CD14-positive monocyte (primary cell): Measurements from ENCODE around the gene BLOC1S4. TPM values are rescaled to one million over a fixed set of nuclear protein-coding genes. Genes with fewer than 3 reads are reported as not detected.

Experiments used
- DNase-seq, 3 donors: peaks; one replicate each; pipeline ENCODE4 v3.0.0-alpha.2; 2011 to 2022
- H2AFZ ChIP-seq: 2 replicates; pipeline ENCODE4 v1.6.0; 2012; ENCODE audit warnings: mild to moderate bottlenecking, low read depth, low read length, inconsistent platforms; ENCODE audit not compliant: insufficient read depth, poor library complexity, severe bottlenecking
- H3K27ac ChIP-seq, 2 donors: 1 replicate in 1 of 2; 2 replicates in 1 of 2; pipeline ENCODE4 v1.5.1; 2012 to 2013; ENCODE audit warnings: low read length in 2 of 2, control low read depth in 1 of 2, inconsistent platforms in 1 of 2, low read depth in 1 of 2, mild to moderate bottlenecking in 1 of 2
- H3K27me3 ChIP-seq, 2 donors: one replicate each; pipeline versions ENCODE4 v1.6.0 to v1.6.1; 2011 to 2013; ENCODE audit warnings: low read length in 2 of 2; ENCODE audit not compliant: control insufficient read depth in 2 of 2, insufficient read depth in 2 of 2
- H3K36me3 ChIP-seq, 2 donors: replicated peaks in 1 of 2; 1 replicate in 1 of 2; 2 replicates in 1 of 2; pipeline versions ENCODE4 v1.5.1 to v1.6.1; 2012 to 2013; ENCODE audit warnings: low read length in 2 of 2, control low read depth in 1 of 2, inconsistent platforms in 1 of 2, mild to moderate bottlenecking in 1 of 2; ENCODE audit not compliant: insufficient read depth in 2 of 2, control insufficient read depth in 1 of 2
- H3K4me1 ChIP-seq, 2 donors: 1 replicate in 1 of 2; 2 replicates in 1 of 2; pipeline versions ENCODE4 v1.5.1 to v1.6.1; 2012 to 2013; ENCODE audit warnings: low read length in 2 of 2, control low read depth in 1 of 2, inconsistent platforms in 1 of 2, mild to moderate bottlenecking in 1 of 2, moderate library complexity in 1 of 2; ENCODE audit not compliant: insufficient read depth in 2 of 2, control insufficient read depth in 1 of 2
- H3K4me2 ChIP-seq: replicated peaks from 2 replicates; pipeline ENCODE3; 2012; ENCODE audit warnings: low read length, moderate library complexity, mild to moderate bottlenecking; ENCODE audit not compliant: poor library complexity, severe bottlenecking; ENCODE audit errors: extremely low read depth
- H3K4me3 ChIP-seq, 3 experiments: fragments of 200-600 bp in 1 of 3; sonication (generic) in 1 of 3; replicated peaks in 1 of 3; 1 replicate in 2 of 3; 2 replicates in 1 of 3; pipeline ENCODE4 v1.5.1; 2011 to 2013; ENCODE audit warnings: low read length in 3 of 3, mild to moderate bottlenecking in 3 of 3, control low read depth in 2 of 3, low read depth in 2 of 3, inconsistent platforms in 1 of 3, moderate library complexity in 1 of 3
- H3K79me2 ChIP-seq: 2 replicates; pipeline ENCODE4 v1.6.0; 2012; ENCODE audit warnings: mild to moderate bottlenecking, control low read depth, inconsistent platforms, low read length, moderate library complexity; ENCODE audit not compliant: insufficient read depth
- H3K9ac ChIP-seq: 2 replicates; pipeline ENCODE4 v1.6.0; 2017; ENCODE audit warnings: low read length, mild to moderate bottlenecking; ENCODE audit not compliant: insufficient read depth, poor library complexity, severe bottlenecking
- H3K9me3 ChIP-seq, 2 donors: replicated peaks in 1 of 2; 1 replicate in 1 of 2; 2 replicates in 1 of 2; pipeline versions ENCODE4 v1.5.1 to v1.6.1; 2012 to 2013; ENCODE audit warnings: low read length in 2 of 2, control low read depth in 1 of 2; ENCODE audit not compliant: control insufficient read depth in 1 of 2, insufficient read depth in 1 of 2
- H4K20me1 ChIP-seq: 2 replicates; pipeline ENCODE4 v1.6.0; 2012; ENCODE audit warnings: mild to moderate bottlenecking, low read length, control low read depth, moderate library complexity; ENCODE audit not compliant: insufficient read depth
- H3K27ac Mint-ChIP-seq, 7 donors: one replicate each; pipeline ENCODE4 v1.8.0; 2020; ENCODE audit warnings: mild to moderate bottlenecking in 7 of 7, mixed read lengths in 7 of 7, moderate library complexity in 6 of 7, inconsistent platforms in 2 of 7
- H3K27me3 Mint-ChIP-seq, 3 donors: one replicate each; pipeline ENCODE4 v1.8.0; 2021 to 2022; ENCODE audit warnings: low read depth in 3 of 3, mild to moderate bottlenecking in 3 of 3, mixed read lengths in 3 of 3, moderate library complexity in 3 of 3, inconsistent platforms in 1 of 3
- H3K36me3 Mint-ChIP-seq, 2 donors: one replicate each; pipeline ENCODE4 v1.8.0; 2020; ENCODE audit warnings: mixed read lengths in 2 of 2, inconsistent platforms in 1 of 2, mild to moderate bottlenecking in 1 of 2
- H3K4me1 Mint-ChIP-seq: one replicate; pipeline ENCODE4 v1.8.0; 2020; ENCODE audit warnings: mild to moderate bottlenecking, mixed read lengths
- H3K4me3 Mint-ChIP-seq, 2 donors: one replicate each; pipeline ENCODE4 v1.8.0; 2020; ENCODE audit warnings: mild to moderate bottlenecking in 2 of 2, mixed read lengths in 2 of 2, moderate library complexity in 1 of 2
- H3K9me3 Mint-ChIP-seq, 7 donors: one replicate each; pipeline ENCODE4 v1.8.0; 2020 to 2022; ENCODE audit warnings: mixed read lengths in 7 of 7, mild to moderate bottlenecking in 6 of 7, moderate library complexity in 6 of 7, inconsistent platforms in 2 of 7
- WGBS: methylation state at CpG from one replicate; pipeline ENCODE4 v1.1.5; 2013; ENCODE audit warnings: missing lambda C conversion rate; ENCODE audit not compliant: insufficient coverage; 5-methylcytosine and 5-hydroxymethylcytosine counted together
- intact Hi-C, 2 donors: fragments of 100-400 bp; cut with micrococcal nuclease; formaldehyde crosslinking; loops; one replicate each; pipeline versions ENCODE4 v1.15.0 to v1.15.1; 2023
- polyA plus RNA-seq, 3 donors: library from polyadenylated mRNA; depleted of rRNA in 1 of 3; unstranded in 2 of 3; stranded (reverse) in 1 of 3; fragments of 300-500 nt in 2 of 3; fragments of >200 nt in 1 of 3; fragmentation: Illumina TruSeq in 2 of 3; gene quantifications; 1 replicate in 2 of 3; 2 replicates in 1 of 3; pipeline ENCODE4 v1.2.3, GENCODE V29; 2012 to 2021
- TF ChIP-seq, protein P1 (sequence below): fragments of 200-600 bp; IDR thresholded peaks from one replicate; pipeline ENCODE4 v1.8.0; 2022; ENCODE audit warnings: antibody characterized with exemption, mild to moderate bottlenecking

The BLOC1S4 gene
- polyA plus RNA-seq, 3 donors, result 6.7 to 30.9 (median 20.1) TPM

GRCh38 chr4:6746721-6747293, 30.8 kb downstream of the BLOC1S4 start:
- WGBS, result 97% methylated on average over 19 of the region's 20 CpGs
- H3K4me1 ChIP-seq, result peaks cover 4 to 5% of the 10 kb centered on the region in 2 donors
- Mint-ChIP-seq H3K4me3 (no peak overlapping the region), H3K27me3 (peaks cover 6 to 12% (median 7%) of the 10 kb centered on the region in 3 donors), H3K9me3 (peaks cover 0 to 2% (median 0%) of the 10 kb centered on the region in 7 donors), H3K36me3 (no peaks in the 10 kb centered on the region), H3K27ac (peak overlapping the region in 1 of 7 donors; percentile 69), H3K4me1 (peaks cover 8% of the 10 kb centered on the region)
- TF ChIP-seq, protein P1, sequence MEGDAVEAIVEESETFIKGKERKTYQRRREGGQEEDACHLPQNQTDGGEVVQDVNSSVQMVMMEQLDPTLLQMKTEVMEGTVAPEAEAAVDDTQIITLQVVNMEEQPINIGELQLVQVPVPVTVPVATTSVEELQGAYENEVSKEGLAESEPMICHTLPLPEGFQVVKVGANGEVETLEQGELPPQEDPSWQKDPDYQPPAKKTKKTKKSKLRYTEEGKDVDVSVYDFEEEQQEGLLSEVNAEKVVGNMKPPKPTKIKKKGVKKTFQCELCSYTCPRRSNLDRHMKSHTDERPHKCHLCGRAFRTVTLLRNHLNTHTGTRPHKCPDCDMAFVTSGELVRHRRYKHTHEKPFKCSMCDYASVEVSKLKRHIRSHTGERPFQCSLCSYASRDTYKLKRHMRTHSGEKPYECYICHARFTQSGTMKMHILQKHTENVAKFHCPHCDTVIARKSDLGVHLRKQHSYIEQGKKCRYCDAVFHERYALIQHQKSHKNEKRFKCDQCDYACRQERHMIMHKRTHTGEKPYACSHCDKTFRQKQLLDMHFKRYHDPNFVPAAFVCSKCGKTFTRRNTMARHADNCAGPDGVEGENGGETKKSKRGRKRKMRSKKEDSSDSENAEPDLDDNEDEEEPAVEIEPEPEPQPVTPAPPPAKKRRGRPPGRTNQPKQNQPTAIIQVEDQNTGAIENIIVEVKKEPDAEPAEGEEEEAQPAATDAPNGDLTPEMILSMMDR, result no peak
- intact Hi-C loops, result no loop called here
- no peaks in the 10 kb centered on the region for H4K20me1 ChIP-seq
- no peak overlapping the region for H3K27ac ChIP-seq
- H3K27me3 ChIP-seq, result no peaks in the 10 kb centered on the region
- H3K4me3 ChIP-seq, result no peak overlapping the region
- no peak for DNase-seq
- no peak overlapping the region for H3K4me2 ChIP-seq
- H2AFZ ChIP-seq, result no peak overlapping the region
- no peaks in the 10 kb centered on the region for H3K9me3 ChIP-seq
- no peak overlapping the region for H3K9ac ChIP-seq
- H3K36me3 ChIP-seq, result no peaks in the 10 kb centered on the region
- H3K79me2 ChIP-seq, result no peaks in the 10 kb centered on the region

- Histone ChIP-seq H4K20me1 (no peaks in the 10 kb centered on the region), H3K4me2 (no peak overlapping the region), H3K9me3 (no peaks in the 10 kb centered on the region), H3K4me1 (peaks cover 10 to 12% of the 10 kb centered on the region in 2 donors), H3K36me3 (no peaks in the 10 kb centered on the region), H3K9ac (no peak overlapping the region), H3K79me2 (no peaks in the 10 kb centered on the region), H3K27ac (no peak overlapping the region), H3K27me3 (no peaks in the 10 kb centered on the region), H2AFZ (no peak overlapping the region), H3K4me3 (no peak overlapping the region)
- Mint-ChIP-seq H3K36me3 (no peaks in the 10 kb centered on the region), H3K27me3 (peaks cover 5 to 10% (median 6%) of the 10 kb centered on the region in 3 donors), H3K9me3 (peaks cover 0 to 2% (median 0%) of the 10 kb centered on the region in 7 donors), H3K4me1 (peaks cover 14% of the 10 kb centered on the region), H3K27ac (peak overlapping the region in 1 of 7 donors; percentile 40), H3K4me3 (no peak overlapping the region)
- 90% methylated on average over 7 of the region's 11 CpGs for WGBS
- no peak for DNase-seq
- intact Hi-C loops, result no loop called here
- TF ChIP-seq, protein P1, result no peak
Measured at GRCh38 chr4:6747294-6748051, 31.5 kb downstream of the BLOC1S4 start.
